Hepatocyte (in vitro differentiated cells): ENCODE data around the gene DCTN1.

Experiments
- EZH2 ChIP-seq: fragments of 200-600 bp; sonication (generic); IDR thresholded peaks from 2 replicates; pipeline ENCODE4 v1.6.1; 2016; ENCODE audit warnings: antibody characterized with exemption, mild to moderate bottlenecking, borderline replicate concordance
- EZH2phosphoT487 ChIP-seq: fragments of 200-600 bp; sonication (generic); IDR thresholded peaks from one replicate; pipeline ENCODE4 v1.6.1; 2018; ENCODE audit warnings: antibody characterized with exemption, mild to moderate bottlenecking, low read depth, moderate library complexity; ENCODE audit not compliant: unreplicated experiment, severe bottlenecking
- TF ChIP-seq, protein P1 (sequence below): fragments of 200-600 bp; sonication (generic); IDR thresholded peaks from 2 replicates; pipeline ENCODE4 v1.5.1; 2016; ENCODE audit warnings: antibody characterized with exemption, mild to moderate bottlenecking; ENCODE audit not compliant: poor library complexity

DNA sequence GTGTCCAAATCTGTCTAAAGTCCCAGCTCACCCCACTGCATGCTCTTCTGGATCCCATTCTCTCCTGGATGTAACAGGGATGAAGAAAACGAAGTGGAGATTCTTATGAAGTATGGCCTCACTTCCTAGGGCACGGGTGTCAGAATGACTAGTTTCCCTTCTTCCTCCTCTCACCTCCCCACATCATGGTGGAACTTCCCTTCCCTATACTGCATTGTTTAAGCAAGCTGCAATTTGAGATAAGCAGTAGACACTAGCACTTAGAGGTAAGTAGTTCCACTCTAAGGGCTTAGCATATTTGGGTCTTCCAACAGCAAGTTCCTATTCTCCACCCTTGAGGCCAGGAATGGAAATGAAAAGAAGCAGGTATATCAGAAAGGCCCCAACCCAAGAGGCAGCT is 66.6 kb downstream of the DCTN1 start:
- TF ChIP-seq, protein P1, sequence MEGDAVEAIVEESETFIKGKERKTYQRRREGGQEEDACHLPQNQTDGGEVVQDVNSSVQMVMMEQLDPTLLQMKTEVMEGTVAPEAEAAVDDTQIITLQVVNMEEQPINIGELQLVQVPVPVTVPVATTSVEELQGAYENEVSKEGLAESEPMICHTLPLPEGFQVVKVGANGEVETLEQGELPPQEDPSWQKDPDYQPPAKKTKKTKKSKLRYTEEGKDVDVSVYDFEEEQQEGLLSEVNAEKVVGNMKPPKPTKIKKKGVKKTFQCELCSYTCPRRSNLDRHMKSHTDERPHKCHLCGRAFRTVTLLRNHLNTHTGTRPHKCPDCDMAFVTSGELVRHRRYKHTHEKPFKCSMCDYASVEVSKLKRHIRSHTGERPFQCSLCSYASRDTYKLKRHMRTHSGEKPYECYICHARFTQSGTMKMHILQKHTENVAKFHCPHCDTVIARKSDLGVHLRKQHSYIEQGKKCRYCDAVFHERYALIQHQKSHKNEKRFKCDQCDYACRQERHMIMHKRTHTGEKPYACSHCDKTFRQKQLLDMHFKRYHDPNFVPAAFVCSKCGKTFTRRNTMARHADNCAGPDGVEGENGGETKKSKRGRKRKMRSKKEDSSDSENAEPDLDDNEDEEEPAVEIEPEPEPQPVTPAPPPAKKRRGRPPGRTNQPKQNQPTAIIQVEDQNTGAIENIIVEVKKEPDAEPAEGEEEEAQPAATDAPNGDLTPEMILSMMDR = no peak
- no peak for TF ChIP-seq EZH2
- no peak for TF ChIP-seq EZH2phosphoT487
